ENCODE data around the gene SLC9A1.
A peak's percentile ranks its signal among the peaks of the same experiment; 100 is the strongest.

The SLC9A1 gene

GRCh38 chr1:27150183-27150582 is 4.7 kb downstream of the SLC9A1 start:
- no peak for DNase-seq

DNA sequence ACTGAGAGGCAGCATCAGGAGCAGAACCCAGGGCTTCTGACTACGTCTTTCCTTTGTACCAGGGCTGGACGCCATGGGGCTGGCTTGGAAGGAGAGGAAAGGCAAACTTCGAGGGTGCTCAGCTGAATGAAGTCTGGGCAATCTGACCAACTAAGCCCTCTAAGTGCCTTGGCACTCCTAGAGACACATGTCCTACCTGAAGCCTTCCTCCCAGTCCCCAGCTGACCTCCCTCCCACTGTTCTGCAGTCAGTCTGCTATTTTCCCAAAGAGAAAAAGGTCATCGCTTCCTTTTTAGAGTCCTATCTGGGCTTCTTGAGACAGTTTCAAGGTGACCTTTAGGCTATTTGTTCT is 5.2 kb downstream of the SLC9A1 start:
- no peak for DNase-seq

DNA sequence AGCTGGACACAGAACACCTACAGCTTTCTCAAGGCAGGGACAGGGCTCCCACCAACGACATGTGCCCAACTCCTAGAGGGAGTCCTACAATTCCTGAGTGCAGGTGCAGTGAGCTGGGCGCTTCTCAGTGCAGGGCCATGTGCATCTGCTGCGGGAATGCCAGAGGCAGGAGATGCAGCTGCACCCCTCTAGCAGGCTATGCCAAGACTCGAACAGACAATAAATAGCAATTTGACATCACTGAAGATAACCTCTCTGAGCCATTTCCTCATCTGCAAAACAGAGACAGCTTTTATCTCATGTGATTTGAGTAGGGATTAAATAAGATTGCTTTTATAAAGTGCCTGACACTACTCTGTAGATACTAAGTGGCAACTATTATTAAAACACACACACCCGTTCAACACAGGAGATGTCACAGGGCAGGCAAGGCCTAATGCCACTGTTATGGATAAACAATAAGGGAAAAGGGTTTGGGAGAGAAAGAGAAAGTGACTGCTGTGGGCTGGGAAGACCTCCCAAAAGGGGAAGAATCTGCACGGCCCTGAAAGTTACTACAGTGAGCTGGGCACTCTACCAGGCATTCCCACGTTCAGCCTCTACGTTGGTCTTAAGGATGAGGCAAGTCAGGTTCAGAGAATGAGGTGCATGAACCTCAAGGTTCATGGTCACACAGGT is 5.7 kb downstream of the SLC9A1 start:
- no peak for DNase-seq

DNA sequence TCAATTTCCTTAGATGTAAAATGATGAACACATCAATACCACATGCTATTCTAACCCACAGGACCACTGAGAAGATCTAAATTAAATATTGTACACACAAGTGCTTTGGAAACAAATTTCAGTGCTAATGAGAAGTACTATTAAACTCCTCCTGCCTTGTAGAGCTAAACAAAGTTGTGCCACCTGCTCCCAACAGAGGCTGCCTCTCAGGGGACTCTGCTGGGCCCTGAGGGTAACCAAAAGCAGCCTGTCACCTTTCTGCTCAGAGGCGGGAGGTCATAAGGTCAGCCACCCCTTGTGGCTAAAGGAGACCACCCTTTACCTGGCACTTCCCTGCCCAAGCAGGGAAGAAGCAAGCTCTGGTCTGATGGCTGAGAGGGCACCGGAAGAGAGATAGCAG is 6.3 kb downstream of the SLC9A1 start:
- DNase-seq = no peak

DNA sequence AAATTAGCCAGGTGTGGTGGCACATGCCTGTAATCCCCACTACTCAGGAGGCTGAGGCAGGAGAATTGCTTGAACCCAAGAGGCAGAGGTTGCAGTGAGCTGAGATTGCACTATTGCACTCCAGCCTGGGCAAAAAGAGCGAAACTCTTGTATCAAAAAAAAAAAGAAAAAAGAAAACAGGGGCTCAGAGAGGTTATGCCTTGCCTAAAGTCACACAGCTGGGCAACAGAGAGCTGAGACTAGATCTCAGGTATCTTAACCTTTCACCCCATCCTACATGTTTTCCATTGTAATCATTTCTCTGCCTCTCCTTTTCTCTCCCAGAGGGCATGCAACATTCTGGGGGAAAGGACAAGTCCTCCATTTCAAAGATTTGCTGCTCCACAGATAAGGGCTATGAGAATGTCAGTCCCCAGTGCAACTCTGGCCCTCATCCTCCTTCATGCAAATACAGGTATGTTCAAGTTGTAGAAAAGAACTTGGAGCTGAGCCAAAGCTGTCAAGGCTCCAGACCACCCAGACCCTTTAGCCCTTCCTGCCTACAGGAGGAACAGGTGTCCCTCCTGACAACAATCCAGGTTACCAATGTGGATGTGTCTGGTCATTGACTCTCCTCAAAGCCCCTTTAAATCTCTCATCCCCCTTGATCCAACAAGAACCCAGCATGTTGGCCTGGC is 6.9 kb downstream of the SLC9A1 start:
- DNase-seq = no peak

- DNase-seq = no peak
These were observed 9.0 kb downstream of the SLC9A1 start for GRCh38 chr1:27145934-27146354.

DNA sequence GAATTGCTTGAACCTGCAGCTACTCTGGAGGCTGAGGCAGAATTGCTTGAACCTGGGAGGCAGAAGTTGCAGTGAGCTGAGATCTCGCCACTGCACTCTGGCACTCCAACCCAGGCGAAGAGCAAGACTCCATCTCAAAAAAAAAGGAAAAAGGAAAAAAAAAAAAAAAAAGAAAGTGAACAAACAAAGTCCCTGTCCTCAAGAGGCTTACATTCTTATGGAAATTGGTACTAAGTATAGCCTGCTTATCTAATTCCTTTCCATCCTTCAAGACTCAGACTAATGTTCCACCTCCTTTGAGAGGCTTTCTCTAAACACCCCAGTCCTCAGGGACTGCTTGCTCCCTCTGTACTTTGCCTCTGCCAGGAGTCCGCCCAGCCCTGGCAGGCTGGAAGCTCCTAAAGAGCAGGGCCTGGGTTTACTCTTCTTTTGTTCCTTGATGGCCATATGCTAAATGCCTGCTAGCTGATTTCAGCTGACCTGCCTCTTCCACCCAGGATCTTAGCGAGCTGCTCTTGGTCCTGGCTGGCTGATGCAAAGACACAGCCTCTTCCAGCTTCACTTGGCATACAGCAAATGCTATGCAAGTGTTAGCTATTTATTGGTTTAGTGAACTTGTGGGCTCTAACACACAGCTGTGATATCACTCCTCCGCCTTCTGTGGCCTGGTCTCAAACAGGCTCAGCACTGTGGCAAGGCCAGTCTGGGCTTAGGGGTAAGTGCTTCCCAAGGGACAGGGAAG is 9.8 kb downstream of the SLC9A1 start:
- peak in 1 of 2 experiments; percentile 64 for DNase-seq

DNA sequence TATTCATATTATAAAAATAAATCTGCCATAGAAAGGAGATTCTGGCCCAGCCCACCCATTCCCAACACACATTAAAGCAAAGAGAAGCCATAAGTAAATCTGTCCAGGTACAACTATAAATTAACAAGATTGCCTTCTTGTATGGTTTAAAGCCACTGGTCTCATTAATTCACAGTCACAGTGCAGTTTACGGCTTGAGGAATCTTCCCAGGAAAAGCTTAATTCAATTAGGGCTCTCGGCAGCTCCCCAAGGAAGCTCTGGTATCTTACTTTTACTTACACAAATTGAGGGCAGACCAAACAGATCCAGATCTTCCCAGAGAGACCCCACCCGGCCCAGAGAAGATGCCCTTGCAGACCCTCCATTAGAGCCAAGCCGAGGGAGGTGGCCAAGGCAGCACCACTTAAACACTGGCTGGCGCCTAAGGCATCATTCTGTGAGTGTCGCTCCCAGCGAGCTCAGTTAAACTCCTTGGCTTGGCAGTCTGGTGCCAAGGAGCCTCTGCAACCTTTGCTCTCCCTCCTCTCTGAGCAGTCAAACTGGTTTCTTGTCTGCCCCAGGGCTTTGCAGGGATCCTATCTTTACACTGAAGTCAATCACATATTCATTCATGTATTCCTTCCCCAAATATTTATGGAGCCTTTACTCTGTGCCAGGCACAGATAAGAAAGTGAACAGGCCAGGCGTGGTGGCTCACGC is 10.7 kb downstream of the SLC9A1 start:
- DNase-seq = no peak

DNA sequence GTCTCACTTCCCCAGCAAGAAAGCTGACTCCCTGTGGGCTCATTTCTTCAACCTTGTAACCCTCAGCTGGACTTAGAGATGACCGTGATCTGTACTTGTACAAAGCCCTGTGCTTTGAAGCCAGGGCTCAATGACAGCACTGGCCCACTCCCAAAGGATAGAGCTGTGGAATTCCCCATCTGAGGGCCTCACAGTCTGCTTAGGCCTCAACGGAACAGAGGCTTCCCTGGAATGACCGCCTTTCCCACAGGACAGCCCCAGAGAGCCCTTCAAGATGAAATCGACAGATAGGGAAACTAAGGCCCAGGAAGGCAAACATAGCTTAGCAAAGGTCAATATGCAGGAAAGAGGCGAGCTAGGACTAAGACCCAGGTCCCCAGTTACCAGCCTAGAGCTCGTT is 11.5 kb downstream of the SLC9A1 start:
- DNase-seq = no peak

- DNase-seq = no peak
These were observed 12.5 kb downstream of the SLC9A1 start for GRCh38 chr1:27142464-27142863.

DNA sequence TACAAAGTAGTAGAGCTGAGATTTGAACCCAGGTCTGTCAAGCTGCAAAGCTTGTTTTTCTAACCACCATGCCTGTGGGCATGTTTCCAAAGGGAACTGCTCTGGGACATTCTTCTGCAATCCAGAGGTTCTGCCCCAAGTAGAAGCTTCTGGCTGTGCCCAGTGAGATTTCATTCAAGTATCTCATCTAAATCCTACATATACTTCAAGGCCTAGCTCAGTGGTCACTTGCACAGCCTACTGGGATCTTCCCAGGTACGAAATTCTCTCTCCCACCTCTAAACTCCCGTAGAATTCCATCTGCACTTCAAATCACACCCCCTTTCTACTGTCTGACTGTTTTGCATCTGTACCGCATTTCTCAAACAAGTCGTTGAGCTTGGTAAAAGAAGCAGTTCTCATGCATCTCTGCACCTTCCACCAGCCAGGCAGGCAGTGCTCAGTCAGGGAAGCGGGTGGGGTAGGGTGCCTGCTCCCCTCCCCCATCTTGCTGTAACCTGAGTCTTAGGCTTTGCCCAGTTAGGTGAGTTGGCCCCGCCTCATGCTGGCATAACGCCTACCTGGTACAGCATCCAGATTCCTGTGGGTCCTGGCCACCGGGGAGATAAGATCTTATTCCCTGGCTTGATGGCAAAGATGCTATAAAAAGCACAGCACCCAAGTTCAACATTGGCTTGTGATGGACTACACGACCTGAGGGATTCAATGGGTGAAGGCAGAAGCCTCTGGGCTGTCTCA is 13.5 kb downstream of the SLC9A1 start:
- DNase-seq = no peak

DNA sequence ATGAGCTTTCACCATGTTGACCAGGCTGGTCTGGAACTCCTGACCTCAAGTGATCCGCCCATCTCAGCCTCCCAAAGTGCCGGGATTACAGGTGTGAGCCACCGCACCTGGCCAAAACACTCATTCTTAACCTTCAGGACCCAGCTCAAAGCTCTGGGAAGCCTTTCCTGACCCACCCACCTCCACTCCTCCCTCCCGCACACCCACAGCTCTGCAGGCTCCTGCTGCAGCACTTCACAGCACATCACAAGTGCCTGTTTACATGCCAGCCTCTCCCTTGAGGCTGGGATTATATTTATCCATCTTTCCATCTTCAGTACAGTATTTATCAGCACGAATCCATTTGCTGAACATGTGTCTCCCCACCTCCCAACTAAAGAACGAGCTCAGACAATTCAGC is 14.9 kb downstream of the SLC9A1 start:
- no peak for DNase-seq

DNA sequence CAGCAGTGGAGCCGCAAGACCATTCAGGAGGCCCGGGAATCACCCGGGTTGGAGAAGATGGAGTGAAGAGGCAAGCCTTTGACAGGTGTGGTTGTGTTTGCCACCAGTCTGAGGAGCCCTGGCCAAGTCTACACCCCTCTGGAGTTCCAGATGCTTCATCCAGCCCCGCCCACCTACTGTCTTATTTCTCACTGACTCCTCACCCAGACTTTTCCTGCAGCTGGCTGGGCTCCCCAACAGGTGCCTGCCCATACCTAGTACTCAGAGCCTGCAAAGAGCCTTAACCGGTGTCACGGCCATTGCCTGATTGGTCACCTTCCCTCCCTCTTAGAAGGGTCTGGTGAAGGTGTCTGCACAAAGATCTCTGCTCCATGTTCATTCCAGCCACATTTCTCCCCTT is 16.0 kb downstream of the SLC9A1 start:
- no peak for DNase-seq

DNA sequence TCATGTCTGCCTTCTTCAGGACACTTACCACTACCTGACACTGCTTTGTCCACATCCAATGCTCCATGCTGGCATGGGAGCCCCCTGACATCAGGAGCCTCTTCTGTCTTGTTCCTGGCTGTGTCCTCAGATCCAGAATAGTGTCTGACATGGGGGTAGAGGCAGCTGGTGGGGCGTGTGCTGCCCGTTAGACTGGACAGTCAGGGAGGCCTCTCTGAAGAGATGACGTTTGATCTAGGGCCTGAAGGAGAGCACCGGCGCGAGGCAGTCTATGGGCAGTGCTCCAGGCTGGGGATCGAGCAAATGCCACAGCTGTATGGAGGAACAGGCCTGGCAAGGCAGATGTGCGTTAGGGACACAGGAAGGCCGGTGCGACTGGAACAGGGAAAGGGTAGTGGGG is 16.6 kb downstream of the SLC9A1 start:
- no peak for DNase-seq

DNA sequence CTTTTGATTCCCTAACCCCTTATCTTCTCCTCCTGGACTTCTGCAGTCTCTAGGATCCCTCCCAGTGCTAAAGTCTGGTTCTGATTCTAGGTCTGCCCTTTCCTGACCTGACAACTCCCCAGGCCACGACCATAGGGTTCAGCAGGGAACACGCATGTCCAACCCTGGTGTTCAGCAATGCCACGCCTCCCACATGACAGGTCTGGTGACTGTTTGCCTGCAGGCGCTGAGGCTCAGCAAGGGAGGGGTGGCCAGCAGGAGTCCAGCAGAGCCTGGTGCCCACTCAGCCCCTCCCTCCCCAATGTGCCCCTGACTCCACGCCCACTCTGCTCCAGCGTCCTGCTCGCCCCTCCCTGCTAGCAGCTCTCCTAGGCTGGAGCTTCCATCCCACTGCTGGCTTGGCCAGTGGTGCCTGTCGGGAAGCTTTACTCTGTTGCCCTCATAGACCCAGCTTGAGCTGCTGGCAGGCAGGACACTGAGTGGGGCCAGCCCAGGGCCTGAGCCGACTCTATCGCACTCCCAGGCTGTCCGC is 17.3 kb downstream of the SLC9A1 start:
- DNase-seq = no peak

GRCh38 chr1:27136998-27137542 is 17.9 kb downstream of the SLC9A1 start:
- DNase-seq = no peak

GRCh38 chr1:27136236-27136551 is 18.7 kb downstream of the SLC9A1 start:
- peak in 1 of 2 experiments; percentile 12 for DNase-seq

DNA sequence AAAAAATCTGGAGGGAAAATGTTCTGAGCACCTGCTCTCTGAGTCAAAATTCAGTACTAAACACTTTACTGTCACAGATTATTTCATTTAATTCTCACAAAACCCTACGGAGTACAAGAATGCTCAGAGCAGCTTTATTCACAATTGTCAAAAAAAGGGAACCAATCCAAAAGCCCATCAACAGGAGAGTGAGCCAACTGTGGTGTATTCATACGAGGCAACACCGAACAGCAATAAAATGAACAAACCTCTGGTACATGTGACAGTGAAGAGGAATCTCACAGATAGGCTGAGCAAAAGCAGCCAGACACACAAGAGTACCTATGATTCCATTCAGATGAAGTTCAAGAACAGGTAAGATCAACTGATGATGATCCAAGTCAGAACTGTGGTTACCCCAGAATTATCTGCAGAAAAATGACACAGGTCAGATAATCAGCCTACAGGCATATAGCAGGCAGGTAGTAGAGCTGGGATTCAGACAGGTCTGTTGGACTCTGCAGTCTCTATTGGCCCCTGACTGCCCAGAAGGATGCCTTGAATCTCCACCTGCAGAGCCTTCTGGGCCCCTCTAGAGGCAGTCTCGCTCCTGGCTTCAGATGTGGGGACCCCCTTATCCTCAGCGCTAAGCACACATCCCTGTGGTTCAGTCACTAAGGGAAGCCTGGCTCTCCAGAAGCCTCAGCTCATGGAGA is 19.2 kb downstream of the SLC9A1 start:
- DNase-seq = no peak

DNA sequence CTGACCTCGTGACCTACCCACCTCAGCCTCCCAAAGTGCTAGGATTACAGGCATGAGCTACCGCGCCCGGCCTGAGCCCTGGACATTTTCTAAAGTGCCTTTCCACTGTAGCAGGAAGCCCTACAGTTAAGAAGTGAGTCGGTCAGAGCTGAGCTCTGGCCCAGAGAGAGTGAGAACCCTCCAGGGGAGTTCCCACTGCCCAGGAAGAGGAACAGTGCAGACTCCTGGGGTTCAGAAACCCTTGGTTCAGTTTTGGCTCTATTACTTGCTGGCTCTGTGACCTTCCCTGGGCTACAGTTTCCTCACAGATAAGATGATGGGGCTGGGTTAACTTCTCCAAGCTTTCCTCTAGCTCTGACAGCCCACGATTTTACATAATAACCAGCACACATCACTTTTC is 20.9 kb downstream of the SLC9A1 start:
- DNase-seq = no peak

DNA sequence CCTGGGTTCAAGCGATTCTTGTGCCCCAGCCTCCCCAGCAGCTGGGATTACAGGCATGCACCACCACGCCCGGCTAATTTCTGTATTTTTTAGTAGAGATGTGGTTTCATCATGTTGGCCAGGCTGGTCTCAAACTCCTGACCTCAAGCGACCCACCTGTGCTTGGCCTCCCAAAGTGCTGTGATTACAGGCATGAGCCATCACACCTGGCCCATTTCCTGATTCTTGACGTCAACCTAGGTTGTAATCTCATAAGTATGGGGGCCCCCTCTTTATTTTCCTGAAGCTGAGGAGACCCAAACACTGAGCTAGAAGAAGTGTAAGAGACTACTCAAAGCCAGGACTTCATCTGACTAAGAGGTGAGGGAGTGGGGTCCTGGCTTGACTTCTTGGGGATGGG is 21.8 kb downstream of the SLC9A1 start:
- no peak for DNase-seq

- no peak for DNase-seq
These were observed 22.3 kb downstream of the SLC9A1 start for GRCh38 chr1:27132624-27133023.

DNA sequence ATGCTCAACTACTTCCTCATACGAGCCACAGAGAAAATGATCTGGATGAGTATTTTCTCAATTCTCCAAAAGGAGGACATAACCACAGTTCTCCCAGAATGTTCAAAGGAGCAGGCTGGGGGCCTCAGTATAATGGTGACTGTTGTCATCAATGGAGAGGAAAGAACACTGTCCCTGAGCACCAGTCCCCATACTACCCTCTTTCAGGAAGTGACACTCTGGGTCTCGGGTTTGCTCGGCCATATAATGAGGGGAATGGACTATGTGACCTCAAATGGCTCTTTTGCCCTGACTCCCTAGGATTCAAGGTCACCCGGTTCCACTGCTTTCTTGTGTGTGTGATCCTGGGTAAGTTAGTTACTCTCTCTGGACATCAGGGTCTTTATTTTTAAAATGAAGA is 22.8 kb downstream of the SLC9A1 start:
- DNase-seq = no peak
